SU-DHL-6 (cell line): ENCODE data around the gene KDM5B.

Source experiments
- H2AFZ ChIP-seq: fragments of 200-600 bp; sonication (generic); 2 replicates; pipeline ENCODE4 v1.6.1; 2014; ENCODE audit warnings: low read depth, mild to moderate bottlenecking, moderate library complexity, mixed read lengths, antibody characterized with exemption, low read length; ENCODE audit not compliant: severe bottlenecking
- H3F3A ChIP-seq: fragments of 200-600 bp; shearing (Covaris generic); 2 replicates; pipeline ENCODE4 v1.6.0; 2016; ENCODE audit warnings: antibody characterized with exemption, mild to moderate bottlenecking; ENCODE audit not compliant: insufficient read depth
- H3K27ac ChIP-seq: fragments of 200-600 bp; sonication (generic); 2 replicates; pipeline ENCODE4 v1.5.1; 2016; ENCODE audit warnings: low read depth, mild to moderate bottlenecking, low read length, moderate library complexity, mixed read lengths
- H3K27me3 ChIP-seq: fragments of 200-600 bp; sonication (generic), shearing (Covaris generic); 2 replicates; pipeline ENCODE4 v1.6.0; 2014; ENCODE audit warnings: mild to moderate bottlenecking, low read length
- H3K36me3 ChIP-seq: fragments of 200-600 bp; sonication (generic); 2 replicates; pipeline ENCODE4 v1.6.1; 2014; ENCODE audit warnings: mild to moderate bottlenecking, low read length, mixed read lengths
- H3K4me2 ChIP-seq: fragments of 300-600, 200-600 bp; shearing (Covaris generic), sonication (generic); 2 replicates; pipeline ENCODE4 v1.6.0; 2014; ENCODE audit warnings: low read length, low read depth, mild to moderate bottlenecking; ENCODE audit not compliant: poor library complexity, severe bottlenecking
- H3K4me3 ChIP-seq: fragments of 200-600 bp; sonication (generic); 2 replicates; pipeline ENCODE4 v1.5.1; 2014; ENCODE audit warnings: antibody characterized with exemption, low read length, mild to moderate bottlenecking, mixed read lengths; ENCODE audit not compliant: insufficient read depth, poor library complexity, severe bottlenecking
- H3K79me2 ChIP-seq: fragments of 200-600 bp; sonication (generic); 2 replicates; pipeline ENCODE4 v1.6.1; 2014; ENCODE audit warnings: mild to moderate bottlenecking, low read length, moderate library complexity; ENCODE audit not compliant: insufficient read depth
- H3K9ac ChIP-seq: fragments of 200-600 bp; sonication (generic); 2 replicates; pipeline ENCODE4 v1.7.0; 2014; ENCODE audit warnings: mild to moderate bottlenecking, low read length
- H3K9me2 ChIP-seq: fragments of 200-600 bp; sonication (generic); replicated peaks from 2 replicates; pipeline ENCODE4 v1.6.1; 2014; ENCODE audit warnings: low read length; ENCODE audit not compliant: insufficient read depth
- H3K9me3 ChIP-seq: fragments of 200-600 bp; sonication (generic); 2 replicates; pipeline ENCODE4 v1.6.1; 2014; ENCODE audit warnings: low read length, mixed read lengths; ENCODE audit not compliant: insufficient read depth
- H4K20me1 ChIP-seq: fragments of 200-600 bp; sonication (generic); 2 replicates; pipeline ENCODE4 v1.6.1; 2014; ENCODE audit warnings: low read depth, mild to moderate bottlenecking, antibody characterized with exemption, low read length, moderate library complexity, mixed read lengths
- CTCF ChIP-seq: fragments of 200-600 bp; sonication (generic); IDR thresholded peaks from one replicate; pipeline ENCODE4 v1.5.1; 2017; ENCODE audit warnings: antibody characterized with exemption, mild to moderate bottlenecking, low read length, moderate library complexity; ENCODE audit not compliant: insufficient read depth, poor library complexity, severe bottlenecking
- EZH2phosphoT487 ChIP-seq: fragments of 200-600 bp; sonication (generic), shearing (Covaris generic); conservative IDR thresholded peaks from 2 replicates; pipeline ENCODE4 v1.6.1; 2018; ENCODE audit warnings: mild to moderate bottlenecking, antibody characterized with exemption, low read length, moderate library complexity, mixed read lengths

The KDM5B gene

DNA sequence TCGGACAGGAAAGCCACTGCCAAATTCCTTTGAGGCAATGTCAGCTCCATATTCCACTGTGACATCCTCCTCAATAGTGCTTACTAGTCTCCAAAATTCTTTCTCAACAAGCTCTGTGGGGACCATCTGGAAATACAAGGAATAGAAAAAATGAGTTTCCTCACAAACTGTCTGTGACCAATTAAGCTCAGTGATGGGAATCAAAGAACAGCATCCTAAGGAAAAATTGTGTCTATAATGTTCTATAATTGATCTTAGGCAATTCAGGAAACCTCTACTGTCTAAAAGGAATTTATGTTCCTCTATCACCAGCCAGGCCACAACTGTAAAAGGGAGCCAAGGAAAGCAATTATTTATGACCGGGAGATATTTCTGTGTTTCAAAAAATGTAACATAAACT is 51.8 kb downstream of the KDM5B start:
- no peak overlapping the region for H2AFZ ChIP-seq
- no peaks in the 10 kb centered on the region for H3K36me3 ChIP-seq
- no peaks in the 10 kb centered on the region for H3K9me2 ChIP-seq
- H3K27me3 ChIP-seq = no peaks in the 10 kb centered on the region
- H3K4me3 ChIP-seq = no peak overlapping the region
- H3K79me2 ChIP-seq = no peaks in the 10 kb centered on the region
- H3K27ac ChIP-seq = no peak overlapping the region
- no peaks in the 10 kb centered on the region for H3F3A ChIP-seq
- H3K4me2 ChIP-seq = no peak overlapping the region
- no peak for TF ChIP-seq EZH2phosphoT487
- no peak for TF ChIP-seq CTCF
- H3K9me3 ChIP-seq = no peaks in the 10 kb centered on the region
- H3K9ac ChIP-seq = no peak overlapping the region
- H4K20me1 ChIP-seq = no peaks in the 10 kb centered on the region

GRCh38 chr1:202754293-202754692 is 53.9 kb downstream of the KDM5B start:
- no peaks in the 10 kb centered on the region for H3K9me3 ChIP-seq
- no peak overlapping the region for H2AFZ ChIP-seq
- no peak overlapping the region for H3K27ac ChIP-seq
- no peak overlapping the region for H3K4me3 ChIP-seq
- TF ChIP-seq CTCF = no peak
- TF ChIP-seq EZH2phosphoT487 = no peak
- no peaks in the 10 kb centered on the region for H4K20me1 ChIP-seq
- H3K79me2 ChIP-seq = no peaks in the 10 kb centered on the region
- no peaks in the 10 kb centered on the region for H3F3A ChIP-seq
- H3K9me2 ChIP-seq = no peaks in the 10 kb centered on the region
- no peak overlapping the region for H3K4me2 ChIP-seq
- no peaks in the 10 kb centered on the region for H3K27me3 ChIP-seq
- no peaks in the 10 kb centered on the region for H3K36me3 ChIP-seq
- H3K9ac ChIP-seq = no peak overlapping the region

DNA sequence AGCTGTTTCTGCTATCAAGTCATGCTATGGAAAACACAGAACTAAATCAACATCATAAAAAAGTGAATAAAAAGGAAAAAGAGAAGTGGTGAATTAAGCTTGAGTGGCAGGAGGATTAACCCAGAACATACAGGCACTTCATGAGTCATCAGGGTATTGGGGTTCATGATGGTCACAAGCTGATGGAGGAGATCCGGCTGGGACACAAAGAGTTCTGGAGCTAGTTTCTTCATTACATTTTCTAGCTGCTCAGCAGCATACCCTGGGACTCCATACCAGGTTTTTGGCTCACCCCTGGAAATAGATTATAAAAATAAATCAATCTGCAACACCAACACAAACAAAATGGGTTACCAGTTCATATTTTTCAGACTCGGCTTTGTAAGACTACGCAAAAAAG is 55.4 kb downstream of the KDM5B start:
- Histone ChIP-seq H3K4me2 (no peak overlapping the region), H3K9ac (no peak overlapping the region), H3K9me3 (no peaks in the 10 kb centered on the region), H3K27ac (no peak overlapping the region), H3K4me3 (no peak overlapping the region), H3K27me3 (no peaks in the 10 kb centered on the region), H3K9me2 (no peaks in the 10 kb centered on the region), H2AFZ (no peak overlapping the region), H3K79me2 (no peaks in the 10 kb centered on the region), H3K36me3 (no peaks in the 10 kb centered on the region), H3F3A (no peaks in the 10 kb centered on the region), H4K20me1 (no peaks in the 10 kb centered on the region)
- TF ChIP-seq CTCF (no peak), EZH2phosphoT487 (no peak)

DNA sequence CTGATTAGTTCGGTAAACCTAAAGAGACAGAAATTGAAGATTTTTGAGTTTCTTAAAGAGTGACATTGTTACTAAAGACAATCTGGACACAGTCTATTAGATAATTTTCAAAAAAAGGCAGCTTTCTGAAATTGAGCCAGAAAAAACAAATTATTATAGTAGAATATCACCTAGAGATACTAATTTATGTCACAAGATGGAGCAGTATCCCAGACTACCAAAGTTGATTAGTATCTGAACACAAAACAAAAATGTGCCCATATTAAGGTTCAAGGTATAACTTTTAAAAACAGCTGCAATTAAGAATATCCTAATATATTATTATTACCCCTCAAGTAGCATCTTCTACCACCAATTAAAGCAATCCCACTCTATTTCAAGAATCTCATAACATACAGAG is 57.5 kb downstream of the KDM5B start:
- Histone ChIP-seq H3K36me3 (no peaks in the 10 kb centered on the region), H3F3A (no peaks in the 10 kb centered on the region), H3K9ac (no peak overlapping the region), H2AFZ (no peak overlapping the region), H3K27me3 (no peaks in the 10 kb centered on the region), H3K27ac (no peak overlapping the region), H3K9me3 (no peaks in the 10 kb centered on the region), H3K4me3 (no peak overlapping the region), H3K4me2 (no peak overlapping the region), H4K20me1 (no peaks in the 10 kb centered on the region), H3K79me2 (no peaks in the 10 kb centered on the region), H3K9me2 (no peaks in the 10 kb centered on the region)
- TF ChIP-seq CTCF (no peak), EZH2phosphoT487 (no peak)
